Testis (tissue), 3 donors: ENCODE results near the gene SPRN. TPM values are rescaled to one million over a fixed set of nuclear protein-coding genes. Genes with fewer than 3 reads are reported as not detected.
A peak's percentile ranks its signal among the peaks of the same experiment; 100 is the strongest.

Experiments
- DNase-seq: peaks from one replicate; pipeline ENCODE4 v3.0.0-alpha.2; 2019
- H3K27ac ChIP-seq, 2 donors: fragments of 200-600 bp; sonication (generic); one replicate each; pipeline ENCODE4 v1.5.1; 2019
- H3K27me3 ChIP-seq: fragments of 200-600 bp; sonication (generic); one replicate; pipeline ENCODE4 v1.5.1; 2019
- H3K36me3 ChIP-seq: fragments of 200-600 bp; sonication (generic); one replicate; pipeline ENCODE4 v1.5.1; 2017; ENCODE audit warnings: low read depth; ENCODE audit errors: missing control alignments
- H3K4me1 ChIP-seq: fragments of 200-600 bp; sonication (generic); one replicate; pipeline ENCODE4 v1.5.1; 2019
- H3K4me3 ChIP-seq, 2 donors: fragments of 200-600 bp; sonication (generic); one replicate each; pipeline ENCODE4 v1.5.1; 2017 to 2019
- H3K9me3 ChIP-seq: fragments of 200-600 bp; sonication (generic); one replicate; pipeline ENCODE4 v1.5.1; 2017
- CTCF ChIP-seq, 3 experiments: fragments of 450-650 bp in 2 of 3; fragments of 200-600 bp in 1 of 3; sonication (generic) in 1 of 3; IDR thresholded peaks; one replicate each; pipeline ENCODE4 v1.5.1; 2016 to 2019; ENCODE audit warnings: antibody characterized with exemption in 3 of 3, mild to moderate bottlenecking in 2 of 3, moderate library complexity in 1 of 3
- POLR2A ChIP-seq: fragments of 450-650 bp; IDR thresholded peaks from one replicate; pipeline ENCODE4 v1.6.1; 2017; ENCODE audit warnings: antibody characterized with exemption, mild to moderate bottlenecking, moderate library complexity
- WGBS, 2 donors: methylation state at CpG; one replicate each; pipeline ENCODE4 v1.1.5; 2018; 5-methylcytosine and 5-hydroxymethylcytosine counted together
- intact Hi-C: fragments of 100-400 bp; cut with DNase I; formaldehyde crosslinking; loops from one replicate; pipeline ENCODE4 v1.15.1; 2023; ENCODE audit warnings: low total_unique reads
- polyA plus RNA-seq: library from polyadenylated mRNA; stranded (reverse); fragments of 350-450 nt; fragmentation: Illumina TruSeq; extraction: RNeasy Lipid Tissue Mini Kit (QIAGEN cat#74804); gene quantifications from one replicate; pipeline ENCODE4 v1.2.3, GENCODE V29; 2014; ENCODE audit warnings: low read depth, low replicate concordance; ENCODE audit not compliant: insufficient read depth
- total RNA-seq, 2 donors: library from RNA; depleted of rRNA; stranded (reverse); fragments of >200 nt; gene quantifications; one replicate each; pipeline ENCODE4 v1.2.3, GENCODE V29; 2016

SPRN gene
- total and polyA plus RNA-seq, 3 donors from 2014 or later: 1.7 to 2.7 (median 1.8) TPM

- TF ChIP-seq CTCF (IDR thresholded peaks at IDR 0.05) (no peak), POLR2A (no peak)
- DNase-seq: no peak
- intact Hi-C loops: no loop called here
- peaks cover 18% of the 10 kb centered on the region for H3K4me1 ChIP-seq
- no peak overlapping the region for H3K4me3 ChIP-seq
- no peaks in the 10 kb centered on the region for H3K9me3 ChIP-seq
- H3K27ac ChIP-seq: no peak overlapping the region
- H3K36me3 ChIP-seq: no peaks in the 10 kb centered on the region
- WGBS, 2 donors: 88 to 92% methylated on average over 5 of the region's 5 CpGs
- H3K27me3 ChIP-seq: no peaks in the 10 kb centered on the region
These were observed 20.6 kb downstream of the SPRN start for GRCh38 chr10:133403784-133404183.

- DNase-seq: peak; percentile 11
- H3K27ac ChIP-seq: no peak overlapping the region
- 84 to 90% methylated on average over 16 of the region's 16 CpGs for WGBS, 2 donors
- intact Hi-C loops: no loop called here
- H3K36me3 ChIP-seq: no peaks in the 10 kb centered on the region
- H3K27me3 ChIP-seq: no peaks in the 10 kb centered on the region
- no peaks in the 10 kb centered on the region for H3K9me3 ChIP-seq
- peaks cover 18% of the 10 kb centered on the region for H3K4me1 ChIP-seq
- TF ChIP-seq CTCF (IDR thresholded peaks at IDR 0.05) (no peak), POLR2A (no peak)
- H3K4me3 ChIP-seq: no peak overlapping the region
These were observed 21.1 kb downstream of the SPRN start for GRCh38 chr10:133403359-133403758.

GRCh38 chr10:133401981-133402725 is 22.3 kb downstream of the SPRN start:
- no peak for TF ChIP-seq CTCF (IDR thresholded peaks at IDR 0.05)
- no peak for TF ChIP-seq POLR2A
- Histone ChIP-seq H3K27me3 (no peaks in the 10 kb centered on the region), H3K27ac (peak overlapping the region in 1 of 2 donors; percentile 72), H3K9me3 (no peaks in the 10 kb centered on the region), H3K36me3 (no peaks in the 10 kb centered on the region), H3K4me3 (no peak overlapping the region), H3K4me1 (peaks cover 18% of the 10 kb centered on the region)
- intact Hi-C loops: no loop called here
- WGBS, 2 donors: 83 to 91% methylated on average over 10 to 21 of the region's 21 CpGs
- DNase-seq: peak; percentile 12

GRCh38 chr10:133401500-133401899 is 22.9 kb downstream of the SPRN start:
- no peaks in the 10 kb centered on the region for H3K9me3 ChIP-seq
- H3K4me3 ChIP-seq: no peak overlapping the region
- no peaks in the 10 kb centered on the region for H3K36me3 ChIP-seq
- no peak for TF ChIP-seq CTCF (IDR thresholded peaks at IDR 0.05)
- TF ChIP-seq POLR2A: no peak
- peaks cover 18% of the 10 kb centered on the region for H3K4me1 ChIP-seq
- WGBS, 2 donors: 75 to 80% methylated on average over 8 to 12 of the region's 12 CpGs
- H3K27ac ChIP-seq: peak overlapping the region in 1 of 2 donors; percentile 72
- H3K27me3 ChIP-seq: no peaks in the 10 kb centered on the region
- intact Hi-C loops: no loop called here
- no peak for DNase-seq
